ENCODE measurements around the gene CPN2. TPM values are rescaled to one million over a fixed set of nuclear protein-coding genes. Genes with fewer than 3 reads are reported as not detected.

The CPN2 gene
- total RNA-seq, 1 experiment from 2014 or later = 0.08 TPM

GRCh38 chr3:194308601-194309449, 42.3 kb downstream of the CPN2 start:
- CTCF ChIA-PET = interaction anchor here (0.7 kb wide), 1 partner anchor 106 kb away, joined by 3 read pairs; no protein-coding TSS in a partner anchor
- no peak for TF ChIP-seq CTCF (IDR thresholded peaks at IDR 0.05)
- no peak for TF ChIP-seq SIN3A (IDR thresholded peaks at IDR 0.05; ENCODE audit: borderline replicate concordance, insufficient read depth, low read depth, low read length)
- no peak for TF ChIP-seq REST (IDR thresholded peaks at IDR 0.05; ENCODE audit: insufficient read depth in 1 of 2, low read depth in 2 of 2, low read length in 1 of 2)
- BruUV-seq (replicated peaks) = no TSS peak
- H3K36me3 ChIP-seq (ENCODE audit: control insufficient read depth, insufficient read depth, low read length) = no peaks in the 10 kb centered on the region
- no peaks in the 10 kb centered on the region for H3K27me3 ChIP-seq (ENCODE audit: control insufficient read depth, insufficient read depth, low read length)
- intact Hi-C loops (cut with micrococcal nuclease; ENCODE audit: unreplicated experiment) = no loop called here
- in situ Hi-C loops (cut with HindIII; ENCODE audit: low pct_unique_long_range_greater_than_20kb, low sequenced_read_pairs) = loop anchor here (25.0 kb wide), 1 partner anchor 547 kb away; no protein-coding TSS in a partner anchor
- ATAC-seq = no peak
- DNase-seq (ENCODE audit: low read depth, low spot score) = no peak
- H3K9me3 ChIP-seq (ENCODE audit: control insufficient read depth, insufficient read depth, low read depth, low read length) = no peaks in the 10 kb centered on the region
- POLR2A ChIA-PET = interaction anchor here (0.6 to 0.7 kb wide), 4 partner anchors 31 to 238 kb away, joined by 3 to 6 read pairs (median 4); no protein-coding TSS in a partner anchor
- no peak overlapping the region for H3K4me3 ChIP-seq (ENCODE audit: low read depth in 2 of 2, low read length in 2 of 2)
- no peak overlapping the region for H3K27ac ChIP-seq (ENCODE audit: low read length)
- H3K4me1 ChIP-seq (ENCODE audit: control insufficient read depth, insufficient read depth, low read length) = peaks cover 6% of the 10 kb centered on the region; the same call in 1 of the 2 replicates

- Histone ChIP-seq H3K27me3 (ENCODE audit: control insufficient read depth, insufficient read depth, low read length) (no peaks in the 10 kb centered on the region), H3K9me3 (ENCODE audit: control insufficient read depth, insufficient read depth, low read depth, low read length) (no peaks in the 10 kb centered on the region), H3K4me1 (ENCODE audit: control insufficient read depth, insufficient read depth, low read length) (peaks cover 2% of the 10 kb centered on the region; the same call in 1 of the 2 replicates), H3K27ac (ENCODE audit: low read length) (no peak overlapping the region), H3K4me3 (ENCODE audit: low read depth in 2 of 2, low read length in 2 of 2) (no peak overlapping the region), H3K36me3 (ENCODE audit: control insufficient read depth, insufficient read depth, low read length) (no peaks in the 10 kb centered on the region)
- no peak for ATAC-seq
- TF ChIP-seq POLR2AphosphoS5 (IDR thresholded peaks at IDR 0.05; ENCODE audit: low read depth, low read length) (no peak), CTCF (IDR thresholded peaks at IDR 0.05) (no peak), REST (IDR thresholded peaks at IDR 0.05; ENCODE audit: insufficient read depth in 1 of 2, low read depth in 2 of 2, low read length in 1 of 2) (no peak), SIN3A (IDR thresholded peaks at IDR 0.05; ENCODE audit: borderline replicate concordance, insufficient read depth, low read depth, low read length) (no peak), TCF7L2 (IDR thresholded peaks at IDR 0.05; ENCODE audit: low read depth, low read length) (no peak)
- no peak for DNase-seq (ENCODE audit: low read depth, low spot score)
- in situ Hi-C loops (cut with HindIII; ENCODE audit: low pct_unique_long_range_greater_than_20kb, low sequenced_read_pairs) (loop anchor here (25.0 kb wide), 1 partner anchor 546 kb away; no protein-coding TSS in a partner anchor), intact Hi-C loops (cut with micrococcal nuclease; ENCODE audit: unreplicated experiment) (no loop called here)
- POLR2A ChIA-PET = interaction anchor here (0.6 kb wide), 1 partner anchor 173 kb away, joined by 6 read pairs; no protein-coding TSS in a partner anchor
- no TSS peak for BruUV-seq (replicated peaks)
- CTCF ChIA-PET = no interaction called here
Observed at GRCh38 chr3:194307849-194308248, 43.3 kb downstream of the CPN2 start.

Measured in Panc1 (cell line).